Measurements from ENCODE around the gene CCHCR1. TPM values are rescaled to one million over a fixed set of nuclear protein-coding genes. Genes with fewer than 3 reads are reported as not detected.

CCHCR1 gene
- total RNA-seq, 1 donor from 2014 or later: 23.8 TPM

- intact Hi-C loops (cut with DNase I): no loop called here
- DNase-seq (ENCODE audit: low spot score) (peak; percentile 78), ATAC-seq (peak; percentile 88)
These were observed 14.5 kb downstream of the CCHCR1 start for GRCh38 chr6:31143148-31143547.

DNA sequence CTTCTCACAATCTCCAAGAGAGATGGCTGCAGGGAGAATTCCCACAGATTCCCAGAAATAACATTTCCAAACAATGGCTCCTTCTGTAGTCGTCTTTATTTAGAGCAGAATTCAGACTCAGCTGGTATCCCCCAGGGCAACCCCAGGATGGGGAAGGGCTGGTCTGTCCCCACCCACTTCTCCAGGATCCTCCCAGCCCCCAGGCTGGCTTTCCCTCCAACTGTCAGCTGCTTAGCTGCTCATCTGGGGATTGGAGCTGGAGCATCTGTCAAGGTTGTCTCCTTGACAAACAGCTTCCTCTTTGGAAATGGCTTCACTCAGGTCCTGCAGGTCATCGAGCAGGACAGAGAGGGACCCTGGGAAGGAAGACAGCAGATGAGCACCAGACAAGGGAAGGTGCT is 15.2 kb downstream of the CCHCR1 start:
- peak; percentile 76 for ATAC-seq
- no peak for DNase-seq (ENCODE audit: low spot score)
- intact Hi-C loops (cut with DNase I): no loop called here

GRCh38 chr6:31140643-31141042 is 17.0 kb downstream of the CCHCR1 start:
- intact Hi-C loops (cut with DNase I): no loop called here
- no peak for DNase-seq (ENCODE audit: low spot score)
- ATAC-seq: no peak

GRCh38 chr6:31139599-31139998 is 18.0 kb downstream of the CCHCR1 start:
- ATAC-seq (no peak), DNase-seq (ENCODE audit: low spot score) (no peak)
- intact Hi-C loops (cut with DNase I): loop anchor here (5.0 to 10.0 kb wide), 2 partner anchors 55 to 228 kb away; no protein-coding TSS in a partner anchor

DNA sequence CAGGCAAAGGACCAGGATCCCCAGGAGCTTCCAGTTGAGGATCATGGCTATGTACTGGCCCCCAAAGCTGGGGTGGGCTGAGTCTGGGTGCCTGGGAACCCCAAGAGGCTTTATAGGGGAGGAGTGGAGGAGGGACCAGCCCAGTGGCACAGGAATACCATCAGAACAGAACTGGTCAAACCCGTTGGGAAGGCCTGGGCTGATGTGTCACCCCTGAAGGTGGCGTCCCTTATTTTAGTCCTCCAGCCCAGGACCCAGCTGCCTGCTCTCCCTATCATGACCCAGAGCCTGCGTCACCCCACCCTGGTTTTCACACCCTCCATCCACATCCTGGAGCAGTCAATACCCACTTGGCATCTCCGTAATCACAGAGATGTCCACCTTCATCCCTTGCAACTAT is 18.6 kb downstream of the CCHCR1 start, which contains the start of gene PSORS1C2:
Gene PSORS1C2, minus strand, starts transcription at position 85 of the 400 bp plus-strand sequence. Its CDS starts 40 bp downstream, at position 45.
- intact Hi-C loops (cut with DNase I): loop anchor here (5.0 to 10.0 kb wide), 2 partner anchors 56 to 228 kb away; no protein-coding TSS in a partner anchor
- no peak for ATAC-seq
- DNase-seq (ENCODE audit: low spot score): no peak

DNA sequence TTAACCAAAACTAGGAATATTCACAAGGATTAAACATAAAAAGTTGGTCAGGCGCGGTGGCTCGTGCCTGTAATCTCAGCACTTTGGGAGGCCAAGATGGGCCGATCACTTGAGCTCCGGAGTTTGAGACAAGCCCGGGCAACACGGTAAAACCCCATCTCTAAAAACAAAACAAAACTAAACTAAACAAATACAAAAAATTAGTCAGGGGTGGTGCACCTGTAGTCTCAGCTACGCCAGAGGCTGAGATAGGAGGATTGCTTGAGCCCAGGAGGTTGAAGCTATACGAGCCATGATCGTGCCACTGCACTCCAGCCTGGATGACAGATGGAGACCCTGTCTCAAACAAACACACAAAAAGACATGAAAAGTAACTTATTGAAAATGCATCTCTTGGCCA is 21.9 kb downstream of the CCHCR1 start:
- intact Hi-C loops (cut with DNase I): loop anchor here (5.0 to 10.0 kb wide), 2 partner anchors 59 to 232 kb away; no protein-coding TSS in a partner anchor
- ATAC-seq (no peak), DNase-seq (ENCODE audit: low spot score) (no peak)

- DNase-seq (ENCODE audit: low spot score): no peak
- intact Hi-C loops (cut with DNase I): loop anchor here (10.0 kb wide), 1 partner anchor 62 kb away; no protein-coding TSS in a partner anchor
- no peak for ATAC-seq
These were observed 24.8 kb downstream of the CCHCR1 start for GRCh38 chr6:31132806-31133205.

- DNase-seq (ENCODE audit: low spot score) (no peak), ATAC-seq (no peak)
- intact Hi-C loops (cut with DNase I): loop anchor here (10.0 kb wide), 1 partner anchor 63 kb away; no protein-coding TSS in a partner anchor
These were observed 26.0 kb downstream of the CCHCR1 start for GRCh38 chr6:31131595-31131994.

GRCh38 chr6:31130751-31131150 is 26.9 kb downstream of the CCHCR1 start:
- no peak for DNase-seq (ENCODE audit: low spot score)
- ATAC-seq: no peak
- intact Hi-C loops (cut with DNase I): loop anchor here (10.0 kb wide), 1 partner anchor 64 kb away; no protein-coding TSS in a partner anchor

DNA sequence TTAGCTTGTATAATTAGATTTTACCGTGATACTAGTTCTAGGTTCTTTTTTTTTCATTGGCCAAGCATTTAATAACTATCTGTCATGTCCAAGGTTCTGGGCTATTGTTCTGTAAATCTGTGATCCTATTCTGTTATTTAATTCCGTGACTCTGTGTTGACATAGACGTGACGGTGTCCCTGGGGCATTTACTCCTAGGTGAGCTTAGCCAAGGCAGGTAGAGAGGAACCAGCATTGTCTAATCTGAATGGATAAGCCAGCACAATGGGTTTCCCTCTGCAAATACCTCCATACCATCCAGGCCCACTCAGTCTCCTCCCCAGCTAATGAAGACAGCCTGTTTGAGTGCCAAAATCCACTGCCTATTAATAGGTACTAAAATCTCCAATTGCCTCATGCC is 28.5 kb downstream of the CCHCR1 start:
- intact Hi-C loops (cut with DNase I): no loop called here
- no peak for DNase-seq (ENCODE audit: low spot score)
- ATAC-seq: no peak

- intact Hi-C loops (cut with DNase I): no loop called here
- DNase-seq (ENCODE audit: low spot score): peak; percentile 77
- ATAC-seq: no peak
These were observed 29.4 kb downstream of the CCHCR1 start for GRCh38 chr6:31128093-31128676.

DNA sequence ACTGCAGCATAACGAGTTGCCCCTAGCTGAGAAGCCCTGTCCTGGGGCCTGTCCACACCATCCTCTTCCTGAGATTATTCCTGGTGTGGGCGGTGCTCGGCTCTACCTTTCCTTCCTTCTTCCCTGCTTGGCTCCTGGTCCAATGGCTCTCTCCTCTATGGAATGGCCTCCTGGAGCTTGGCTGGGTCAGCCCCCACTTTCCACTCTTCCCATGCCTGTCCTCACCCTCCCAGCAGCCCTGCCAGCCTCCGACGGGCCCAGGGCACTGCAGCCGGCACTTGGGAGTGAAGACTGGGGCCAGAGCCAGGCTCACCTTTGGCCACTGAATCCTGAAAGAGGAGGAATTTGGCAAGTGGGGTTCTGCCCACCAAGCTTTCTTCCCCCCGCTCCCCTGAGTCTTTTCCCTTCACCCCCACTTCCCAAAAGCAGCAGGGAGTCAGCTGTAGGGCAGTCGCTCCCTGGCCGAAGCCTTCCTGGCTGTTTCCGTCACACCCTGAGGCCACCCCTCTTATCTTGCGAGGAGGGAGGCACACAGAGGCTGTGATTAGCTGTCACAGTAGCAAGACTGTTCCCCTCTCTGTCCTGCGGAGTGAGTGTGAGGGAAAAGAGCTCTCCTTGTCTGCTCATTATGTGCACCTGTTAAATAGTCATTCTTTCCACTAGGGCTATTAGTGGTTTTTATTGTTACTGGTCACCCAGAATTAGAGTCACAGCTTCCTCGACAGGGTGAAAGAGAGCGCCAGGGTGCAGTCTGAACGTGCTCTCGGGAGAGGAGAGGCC is 31.0 kb downstream of the CCHCR1 start:
- intact Hi-C loops (cut with DNase I): no loop called here
- DNase-seq (ENCODE audit: low spot score): no peak
- ATAC-seq: no peak

GRCh38 chr6:31125586-31126363 is 31.8 kb downstream of the CCHCR1 start:
- ATAC-seq (no peak), DNase-seq (ENCODE audit: low spot score) (no peak)
- intact Hi-C loops (cut with DNase I): no loop called here

DNA sequence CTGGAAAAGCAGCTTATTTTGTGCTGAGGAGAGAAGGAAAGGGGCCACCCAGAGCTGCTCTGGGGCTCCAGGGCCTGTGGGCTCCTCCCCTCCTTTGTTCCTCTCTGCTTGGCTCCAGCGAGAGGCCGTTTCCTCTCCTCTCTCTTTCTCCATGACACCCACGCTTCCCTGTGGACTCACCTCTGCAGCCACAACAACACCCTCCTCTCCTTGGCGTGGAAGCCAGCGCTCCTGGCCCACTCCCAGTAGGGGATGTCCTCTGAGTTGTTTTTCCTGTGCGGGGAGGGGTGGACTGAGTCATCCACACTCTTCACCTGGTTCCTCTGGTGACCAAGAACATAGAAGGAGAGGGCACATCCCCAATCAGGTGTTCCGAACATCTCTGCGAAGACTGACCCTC is 32.4 kb downstream of the CCHCR1 start:
- DNase-seq (ENCODE audit: low spot score) (no peak), ATAC-seq (no peak)
- intact Hi-C loops (cut with DNase I): no loop called here

DNA sequence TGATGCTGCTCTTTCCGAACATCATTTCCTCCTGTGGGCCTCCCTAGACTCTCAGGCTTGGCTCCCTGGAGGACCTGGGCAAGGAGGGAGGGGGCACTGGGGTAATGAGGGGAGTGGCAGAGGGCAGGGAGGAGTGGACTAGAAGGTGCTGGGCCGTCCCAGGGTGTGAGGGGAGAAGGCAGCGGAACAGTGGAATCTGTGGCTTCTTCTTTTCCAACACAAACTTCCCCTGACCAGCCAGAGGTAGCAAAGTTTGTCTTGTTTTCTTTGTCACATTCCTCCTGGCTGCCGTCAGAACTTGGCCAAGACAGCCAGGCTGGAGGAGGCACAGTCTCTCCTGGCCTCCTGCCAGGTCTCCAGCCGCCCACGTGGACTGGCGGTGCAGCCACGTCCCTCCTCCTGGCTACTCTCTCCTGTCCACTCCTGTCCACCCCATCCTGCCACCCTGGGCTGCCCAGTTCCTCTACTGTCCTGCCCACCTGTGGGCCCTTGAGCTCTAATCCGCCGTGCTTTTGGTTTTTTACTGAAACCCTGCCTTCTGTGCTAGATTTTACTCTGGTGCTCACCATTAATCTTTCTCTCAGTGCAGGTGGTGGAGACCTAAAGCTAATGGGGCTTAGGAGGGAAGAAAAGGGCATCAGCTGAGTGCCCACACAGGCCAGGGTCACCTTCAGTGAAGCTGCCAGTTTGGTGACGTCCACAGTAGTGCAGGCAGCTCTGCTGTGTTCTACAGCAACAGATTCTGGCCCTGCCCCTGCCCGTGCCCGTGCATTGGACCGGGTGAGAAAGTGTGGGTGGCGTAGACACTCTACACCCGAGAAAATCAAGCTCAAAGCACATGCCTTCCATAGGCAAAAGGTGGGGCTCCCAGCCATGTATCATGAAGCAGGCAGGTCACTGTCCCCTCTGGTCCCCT is 34.6 kb downstream of the CCHCR1 start:
- ATAC-seq (peak; percentile 85), DNase-seq (ENCODE audit: low spot score) (peak; percentile 89)
- intact Hi-C loops (cut with DNase I): no loop called here

- DNase-seq (ENCODE audit: low spot score) (no peak), ATAC-seq (no peak)
- intact Hi-C loops (cut with DNase I): no loop called here
These were observed 36.3 kb downstream of the CCHCR1 start for GRCh38 chr6:31121131-31121790.

- ATAC-seq: no peak
- DNase-seq (ENCODE audit: low spot score): no peak
- intact Hi-C loops (cut with DNase I): no loop called here
These were observed 37.3 kb downstream of the CCHCR1 start, which contains the start of gene CDSN for GRCh38 chr6:31120151-31120915. TSS of gene CDSN (minus strand) at chr6:31120446. CDS start at chr6:31120419, 27 bp downstream.

Data from sciatic nerve (tissue), 2 donors.